CD4-positive, alpha-beta T cell treated with Interleukin-1 beta for 1 hour (primary cell): ENCODE results near the gene ZNF346.
"Not testable (repeated sequence)": the region's sequence is repeated elsewhere in the genome, so short reads cannot be mapped to it uniquely, and the experiment has no call there.

ENCODE experiments used
- DNase-seq, 2 donors: peaks; one replicate each; pipeline ENCODE4 v3.0.0-alpha.2; 2020 to 2022

The ZNF346 gene

GRCh38 chr5:177022386-177023302 lies at the start of gene ZNF346:
TSS of gene ZNF346 (plus strand) at chr5:177022696. CDS start at chr5:177022739, 43 bp downstream.
- DNase-seq, result peak; percentile 94

GRCh38 chr5:176979669-176980068 lies 42.8 kb upstream of the ZNF346 start:
- DNase-seq, result no peak

GRCh38 chr5:176980818-176981217 lies 41.7 kb upstream of the ZNF346 start:
- DNase-seq, result no peak

GRCh38 chr5:176983112-176983511 lies 39.4 kb upstream of the ZNF346 start:
- not testable (repeated sequence) for DNase-seq

GRCh38 chr5:176983593-176983992 lies 38.9 kb upstream of the ZNF346 start:
- not testable (repeated sequence) for DNase-seq

- not testable (repeated sequence) for DNase-seq
These were observed 38.3 kb upstream of the ZNF346 start for GRCh38 chr5:176984176-176984575.

GRCh38 chr5:176985516-176985915 lies 37.0 kb upstream of the ZNF346 start:
- DNase-seq, result peak; percentile 49 to 53

- no peak for DNase-seq
These were observed 36.2 kb upstream of the ZNF346 start for GRCh38 chr5:176986280-176986679.

GRCh38 chr5:176987583-176987982 lies 34.9 kb upstream of the ZNF346 start:
- no peak for DNase-seq

- DNase-seq, result not testable (repeated sequence)
These were observed 29.4 kb upstream of the ZNF346 start for GRCh38 chr5:176993081-176993480.

GRCh38 chr5:176994460-176995121 lies 27.9 kb upstream of the ZNF346 start:
- peak; percentile 4 to 75 for DNase-seq

- no peak for DNase-seq
These were observed 27.4 kb upstream of the ZNF346 start for GRCh38 chr5:176995122-176995490.

- no peak for DNase-seq
These were observed 26.4 kb upstream of the ZNF346 start for GRCh38 chr5:176995896-176996767.

- DNase-seq, result no peak
These were observed 25.7 kb upstream of the ZNF346 start for GRCh38 chr5:176996780-176997179.

- no peak for DNase-seq
These were observed 23.7 kb upstream of the ZNF346 start for GRCh38 chr5:176998828-176999227.

GRCh38 chr5:176999526-176999925 lies 23.0 kb upstream of the ZNF346 start:
- DNase-seq, result not testable (repeated sequence)

GRCh38 chr5:177003649-177004048 lies 18.8 kb upstream of the ZNF346 start:
- no peak for DNase-seq

GRCh38 chr5:177004961-177005360 lies 17.5 kb upstream of the ZNF346 start:
- DNase-seq, result no peak

- peak; percentile 55 to 59 for DNase-seq
These were observed 16.8 kb upstream of the ZNF346 start for GRCh38 chr5:177005619-177006264.

GRCh38 chr5:177006265-177006972 lies 16.1 kb upstream of the ZNF346 start, which contains the start of gene UIMC1:
TSS of gene UIMC1 (minus strand) at chr5:177006779. CDS start at chr5:176982615, 24,164 bp downstream.
- peak; percentile 91 to 93 for DNase-seq

- DNase-seq, result no peak
These were observed 13.8 kb upstream of the ZNF346 start for GRCh38 chr5:177008716-177009115.

GRCh38 chr5:177010153-177010552 lies 12.3 kb upstream of the ZNF346 start:
- no peak for DNase-seq
